Right ventricle myocardium superior (tissue), 1 donor: ENCODE measurements around the gene TRIM32. TPM values are rescaled to one million over a fixed set of nuclear protein-coding genes. Genes with fewer than 3 reads are reported as not detected.
A peak's percentile ranks its signal among the peaks of the same experiment; 100 is the strongest.

Experiments
- ATAC-seq: fragments of 200-7000 bp; cut with Tn5 transposase; one replicate; pipeline ENCODE4 v1.9.1; 2020; ENCODE audit warnings: mild to moderate bottlenecking; ENCODE audit not compliant: poor library complexity
- DNase-seq: peaks from one replicate; pipeline ENCODE4 v3.0.0-alpha.2; 2020
- intact Hi-C: fragments of 100-400 bp; cut with DNase I; formaldehyde crosslinking; loops from one replicate; pipeline ENCODE4 v1.11.2; 2022
- total RNA-seq: library from RNA; stranded (reverse); fragmentation: NEBNext Ultra II Directional; extraction: Animal tissue kit (Norgen Biotek cat#: 25700); gene quantifications from one replicate; pipeline ENCODE4 v1.2.1, GENCODE V29; 2021
- donor health status: DM: no; HTN: yes; CAD: no; lungs with severe emphysema.

The TRIM32 gene
- total RNA-seq, 1 donor from 2014 or later, result 15.2 TPM

- no peak for DNase-seq
- intact Hi-C loops, result no loop called here
- ATAC-seq, result no peak
Measured at GRCh38 chr9:116733010-116733641, 46.0 kb downstream of the TRIM32 start.

DNA sequence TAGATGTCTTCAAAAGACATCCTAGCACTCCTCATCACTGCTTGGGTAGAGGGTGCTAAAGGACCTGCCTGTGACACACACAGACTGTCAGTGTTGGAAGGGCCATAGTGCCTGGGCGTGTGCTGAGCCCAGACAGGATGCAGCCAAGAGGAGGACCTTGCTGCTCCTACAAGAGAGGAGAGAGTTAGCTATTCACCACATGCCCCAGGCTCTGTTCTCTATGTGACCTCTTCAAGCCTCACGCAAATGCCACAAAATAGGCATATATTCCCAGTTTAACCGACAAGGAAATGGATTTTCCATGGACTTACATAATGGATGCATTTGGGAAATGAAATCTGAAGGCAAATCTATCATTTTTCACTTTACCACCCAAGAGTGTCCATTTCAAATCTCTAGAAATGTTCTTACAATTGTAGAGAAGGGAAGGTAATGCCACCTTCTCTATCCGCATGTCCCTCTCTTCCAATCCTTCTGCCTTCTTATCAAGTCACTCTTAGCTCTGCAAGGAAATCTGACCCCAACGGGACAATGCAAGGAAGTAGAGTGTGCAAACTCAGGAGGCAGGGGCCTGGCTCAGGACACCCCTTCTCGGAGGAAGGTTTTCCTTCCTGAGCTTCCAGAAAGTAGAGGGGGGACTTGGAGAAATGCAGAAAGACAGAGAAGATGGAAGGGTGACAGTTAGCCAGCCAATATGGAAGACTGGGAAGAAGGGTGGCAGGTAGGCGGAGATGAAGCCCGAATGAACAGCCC, 49.5 kb downstream of the TRIM32 start:
- intact Hi-C loops, result loop anchor here (5.0 kb wide), 1 partner anchor 126 kb away; no protein-coding TSS in a partner anchor
- no peak for DNase-seq
- ATAC-seq, result no peak

DNA sequence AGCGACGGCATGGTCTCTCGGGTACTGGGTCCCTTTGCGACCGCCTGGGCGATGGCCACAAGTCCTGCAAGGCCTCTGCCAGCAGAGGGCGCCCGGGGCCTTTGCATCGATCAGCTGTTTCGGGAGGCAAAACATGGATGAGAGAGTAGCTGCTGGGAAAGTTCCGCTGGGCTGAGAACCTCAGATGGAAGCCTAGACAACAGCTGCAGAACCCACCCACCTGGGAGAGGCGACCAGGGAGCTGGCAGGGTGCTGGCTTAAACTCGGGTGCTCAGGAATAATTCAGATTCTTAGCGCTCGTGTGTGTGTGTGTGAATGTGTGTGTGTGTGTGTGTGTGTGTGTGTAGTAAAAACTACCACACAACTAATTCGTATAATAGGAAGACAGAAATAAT, 50.0 kb downstream of the TRIM32 start:
- DNase-seq (peak; percentile 85), ATAC-seq (peak; percentile 87)
- intact Hi-C loops, result loop anchor here (5.0 kb wide), 1 partner anchor 125 kb away; no protein-coding TSS in a partner anchor

DNA sequence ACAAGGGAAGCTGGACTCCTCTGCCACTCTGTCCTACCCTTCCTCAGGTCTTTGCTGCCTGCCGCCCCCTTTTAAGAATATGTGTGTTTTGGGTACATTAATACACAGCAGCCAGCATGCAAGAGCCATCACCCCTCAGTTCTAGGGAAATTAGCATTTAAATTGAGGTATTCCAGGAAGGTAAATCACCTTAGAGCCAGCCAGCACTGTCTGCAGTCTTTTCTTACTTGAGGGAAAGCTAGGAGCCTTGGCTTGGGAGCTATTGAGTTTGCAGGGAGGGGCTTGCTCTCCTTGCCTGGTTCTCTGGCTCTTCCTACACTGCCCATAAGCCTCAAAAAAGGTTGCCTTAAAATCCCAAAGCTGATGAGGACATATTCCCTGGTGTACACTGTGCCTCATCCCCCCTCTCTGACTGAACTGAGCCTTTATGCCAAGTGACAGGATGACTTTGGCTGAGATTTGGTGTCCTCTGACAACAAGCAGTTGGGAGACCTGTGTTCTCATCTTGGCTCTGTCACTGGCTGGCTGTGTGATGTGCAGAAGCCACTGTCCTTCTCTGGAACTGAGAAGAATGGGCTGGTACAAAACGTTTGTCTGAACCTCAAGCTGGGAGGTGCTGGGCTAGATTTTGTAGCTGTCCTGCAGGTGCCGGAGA, 54.1 kb downstream of the TRIM32 start:
- no peak for ATAC-seq
- intact Hi-C loops, result no loop called here

GRCh38 chr9:116741742-116742141, 54.6 kb downstream of the TRIM32 start:
- ATAC-seq (no peak), DNase-seq (no peak)
- intact Hi-C loops, result no loop called here

More for the DNA sequence above, 54.1 kb downstream of the TRIM32 start:
- DNase-seq, result no peak

DNA sequence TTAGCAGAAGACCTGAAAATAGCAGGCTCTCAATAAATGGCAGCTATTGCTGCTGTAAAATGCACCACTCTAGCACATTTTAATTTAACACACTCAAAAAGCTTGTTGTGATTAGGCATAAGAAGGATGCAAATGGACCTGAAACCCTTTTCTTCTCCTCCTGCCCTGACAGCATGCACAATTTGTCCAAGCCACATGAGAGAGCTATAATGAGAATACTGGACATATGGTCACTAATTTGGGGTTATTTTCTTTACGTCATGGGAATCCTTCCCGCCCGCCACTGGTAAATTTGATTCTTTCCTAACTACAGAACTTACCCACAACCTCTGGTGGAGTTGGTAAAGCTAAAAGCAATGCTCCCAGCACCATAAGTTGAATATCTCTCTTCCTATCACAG, 62.1 kb downstream of the TRIM32 start:
- ATAC-seq (no peak), DNase-seq (no peak)
- intact Hi-C loops, result no loop called here

- intact Hi-C loops, result no loop called here
- no peak for ATAC-seq
- no peak for DNase-seq
Measured at GRCh38 chr9:116749772-116750171, 62.7 kb downstream of the TRIM32 start.

DNA sequence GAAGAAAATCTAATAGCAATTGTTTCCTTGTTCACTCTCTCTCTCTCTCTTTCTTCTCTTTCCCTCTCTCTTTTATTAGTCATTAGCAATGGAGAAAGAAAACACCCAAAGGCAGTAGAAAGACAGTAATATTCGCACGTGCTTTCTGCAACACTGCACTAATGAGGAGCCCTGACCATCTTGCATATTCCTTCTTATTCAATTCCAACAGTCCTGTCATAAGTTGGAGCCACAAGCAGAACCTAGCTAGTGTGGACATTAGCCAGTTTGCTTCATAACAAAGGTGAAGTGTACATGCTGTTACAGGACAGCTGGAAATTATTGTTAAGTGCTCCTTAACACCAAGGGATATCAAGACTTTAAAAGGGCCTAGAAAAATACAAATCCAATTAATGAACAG, 63.4 kb downstream of the TRIM32 start:
- ATAC-seq, result no peak
- DNase-seq, result no peak
- intact Hi-C loops, result no loop called here
